PC-3 (cell line): Measurements from ENCODE around the gene MACROD2. TPM values are rescaled to one million over a fixed set of nuclear protein-coding genes. Genes with fewer than 3 reads are reported as not detected.

Experiments used
- ATAC-seq: fragments of 200-7000 bp; cut with Tn5 transposase; 2 replicates; pipeline ENCODE4 v1.9.1; 2020; ENCODE audit warnings: mild to moderate bottlenecking, moderate library complexity
- BruUV-seq: library from RNA; stranded (reverse); fragments of 400-500 nt; replicated peaks from 2 replicates; lab custom pipeline; 2021; lab: Mats Ljungman, UMichigan
- CTCF ChIA-PET: fragments of 300-600 bp; sonication (Branson Sonifier 250); formaldehyde crosslinking; loops from one replicate; lab custom pipeline; 2022; ENCODE audit warnings: antibody characterized with exemption; lab: Charles Lee
- POLR2A ChIA-PET: fragments of 300-600 bp; sonication (Branson Sonifier 250); formaldehyde crosslinking; loops from one replicate; lab custom pipeline; 2022; ENCODE audit warnings: antibody characterized with exemption; ENCODE audit not compliant: unreplicated experiment; lab: Charles Lee
- DNase-seq: peaks from one replicate; pipeline ENCODE4 v3.0.0-alpha.2; 2015
- H2AFZ ChIP-seq: fragments of 300-600 bp; sonication (generic); 2 replicates; pipeline ENCODE4 v1.6.0; 2016; ENCODE audit warnings: antibody characterized with exemption, low read length
- H3F3A ChIP-seq: fragments of 300-600 bp; sonication (generic); one replicate; pipeline ENCODE4 v1.6.0; 2017; ENCODE audit warnings: antibody characterized with exemption, low read length, control low read depth, mild to moderate bottlenecking; ENCODE audit not compliant: unreplicated experiment
- H3K27ac ChIP-seq: fragments of 300-600 bp; sonication (generic); 2 replicates; pipeline ENCODE4 v1.5.1; 2016; ENCODE audit warnings: mild to moderate bottlenecking, low read length
- H3K27me3 ChIP-seq: fragments of 300-600 bp; sonication (generic); 2 replicates; pipeline ENCODE4 v1.6.1; 2016; ENCODE audit warnings: low read length, mixed read lengths
- H3K36me3 ChIP-seq: fragments of 300-600 bp; sonication (generic); 2 replicates; pipeline ENCODE4 v1.6.1; 2016; ENCODE audit warnings: low read depth, mixed run types, low read length, mixed read lengths
- H3K4me1 ChIP-seq: fragments of 300-600 bp; sonication (generic); 2 replicates; pipeline ENCODE4 v1.5.1; 2016; ENCODE audit warnings: low read length; ENCODE audit not compliant: insufficient read depth
- H3K4me2 ChIP-seq: fragments of 300-600 bp; sonication (generic); 2 replicates; pipeline ENCODE4 v1.6.0; 2016; ENCODE audit warnings: low read length
- H3K4me3 ChIP-seq: fragments of 300-600 bp; sonication (generic); 2 replicates; pipeline ENCODE4 v1.5.1; 2016; ENCODE audit warnings: mild to moderate bottlenecking, low read length, mixed read lengths
- H3K79me2 ChIP-seq: fragments of 300-600 bp; sonication (generic); 2 replicates; pipeline ENCODE4 v1.6.1; 2017; ENCODE audit warnings: low read length, mixed read lengths
- H3K9ac ChIP-seq: fragments of 300-600 bp; sonication (generic); 2 replicates; pipeline ENCODE4 v1.6.0; 2016; ENCODE audit warnings: mild to moderate bottlenecking, low read length
- H3K9me2 ChIP-seq: fragments of 300-600 bp; sonication (generic); replicated peaks from 2 replicates; pipeline ENCODE4 v1.6.1; 2016; ENCODE audit warnings: mixed run types, low read length, mixed read lengths
- H3K9me3 ChIP-seq: fragments of 300-600 bp; sonication (generic); 2 replicates; pipeline ENCODE4 v1.6.1; 2016; ENCODE audit warnings: low read length, mixed read lengths
- H4K20me1 ChIP-seq: fragments of 300-600 bp; sonication (generic); 2 replicates; pipeline ENCODE4 v1.6.1; 2016; ENCODE audit warnings: low read length, mixed read lengths
- CTCF ChIP-seq: fragments of 300-600 bp; sonication (generic); conservative IDR thresholded peaks from 2 replicates; pipeline ENCODE4 v1.5.1; 2017; ENCODE audit warnings: antibody characterized with exemption, low read depth, mild to moderate bottlenecking, low read length
- EZH2 ChIP-seq: fragments of 300-600 bp; sonication (generic); IDR thresholded peaks from one replicate; pipeline ENCODE4 v1.6.1; 2017; ENCODE audit warnings: antibody characterized with exemption, mild to moderate bottlenecking, low read length; ENCODE audit not compliant: unreplicated experiment
- EZH2phosphoT487 ChIP-seq: fragments of 300-600 bp; sonication (generic); IDR thresholded peaks from 2 replicates; pipeline ENCODE4 v1.6.1; 2018; ENCODE audit warnings: mild to moderate bottlenecking, antibody characterized with exemption, low read length, borderline replicate concordance
- intact Hi-C: fragments of 100-400 bp; cut with micrococcal nuclease; formaldehyde crosslinking; loops from 2 replicates; pipeline ENCODE4 v1.9.0; 2023
- total RNA-seq: library from RNA; depleted of rRNA; stranded (reverse); fragments of >200 nt; gene quantifications from 2 replicates; pipeline ENCODE4 v1.2.3, GENCODE V29; 2014

Gene MACROD2
- total RNA-seq, 1 experiment from 2014 or later = 3.1 TPM

GRCh38 chr20:14046534-14046933, 51.2 kb downstream of the MACROD2 start:
- Histone ChIP-seq H3F3A (no peaks in the 10 kb centered on the region), H3K27ac (no peak overlapping the region), H3K9ac (no peak overlapping the region), H3K27me3 (no peaks in the 10 kb centered on the region), H3K9me2 (no peaks in the 10 kb centered on the region), H2AFZ (no peak overlapping the region), H3K4me1 (no peaks in the 10 kb centered on the region), H3K4me3 (no peak overlapping the region), H3K79me2 (no peaks in the 10 kb centered on the region), H3K4me2 (no peak overlapping the region), H3K36me3 (no peaks in the 10 kb centered on the region), H3K9me3 (no peaks in the 10 kb centered on the region), H4K20me1 (no peaks in the 10 kb centered on the region)
- TF ChIP-seq CTCF (no peak), EZH2 (no peak), EZH2phosphoT487 (no peak)
- BruUV-seq = no TSS peak
- no peak for DNase-seq
- POLR2A ChIA-PET = no interaction called here
- intact Hi-C loops = no loop called here
- ATAC-seq = no peak
- CTCF ChIA-PET = no interaction called here

GRCh38 chr20:14049111-14049510, 53.8 kb downstream of the MACROD2 start:
- BruUV-seq = no TSS peak

GRCh38 chr20:14051454-14051853, 56.1 kb downstream of the MACROD2 start:
- Histone ChIP-seq H3K4me1 (no peaks in the 10 kb centered on the region), H3K27ac (no peak overlapping the region), H3K9me3 (no peaks in the 10 kb centered on the region), H4K20me1 (no peaks in the 10 kb centered on the region), H3K79me2 (no peaks in the 10 kb centered on the region), H3K27me3 (no peaks in the 10 kb centered on the region), H2AFZ (no peak overlapping the region), H3K4me3 (no peak overlapping the region), H3K36me3 (no peaks in the 10 kb centered on the region), H3K9ac (no peak overlapping the region), H3F3A (no peaks in the 10 kb centered on the region), H3K9me2 (no peaks in the 10 kb centered on the region), H3K4me2 (no peak overlapping the region)
- ChIA-PET POLR2A (no interaction called here), CTCF (no interaction called here)
- ATAC-seq (no peak), DNase-seq (no peak)
- intact Hi-C loops = no loop called here
- TF ChIP-seq EZH2phosphoT487 (no peak), EZH2 (no peak), CTCF (no peak)
- no TSS peak for BruUV-seq

More at GRCh38 chr20:14049111-14049510, 53.8 kb downstream of the MACROD2 start:
- Histone ChIP-seq H3K27ac (no peak overlapping the region), H3K9me2 (no peaks in the 10 kb centered on the region), H3K9ac (no peak overlapping the region), H2AFZ (no peak overlapping the region), H3K79me2 (no peaks in the 10 kb centered on the region), H3K4me1 (no peaks in the 10 kb centered on the region), H3K9me3 (no peaks in the 10 kb centered on the region), H3F3A (no peaks in the 10 kb centered on the region), H3K4me3 (no peak overlapping the region), H3K27me3 (no peaks in the 10 kb centered on the region), H3K4me2 (no peak overlapping the region), H3K36me3 (no peaks in the 10 kb centered on the region), H4K20me1 (no peaks in the 10 kb centered on the region)
- POLR2A ChIA-PET = no interaction called here
- no peak for TF ChIP-seq CTCF
- TF ChIP-seq EZH2phosphoT487 = no peak
- no peak for TF ChIP-seq EZH2
- CTCF ChIA-PET = no interaction called here
- intact Hi-C loops = no loop called here
- DNase-seq (no peak), ATAC-seq (no peak)
